GM12865 (cell line): ENCODE data around the gene DOCK2.

Source experiments
- DNase-seq: peaks from one replicate; pipeline ENCODE4 v3.0.0; 2010; ENCODE audit warnings: low read depth
- H3K4me3 ChIP-seq: 2 replicates; pipeline ENCODE4 v1.5.1; 2011; ENCODE audit warnings: mild to moderate bottlenecking, low read depth, low read length, control low read depth
- TF ChIP-seq, protein P1 (sequence below): IDR thresholded peaks from 2 replicates; pipeline ENCODE4 v1.5.1; 2011; ENCODE audit warnings: low read length, control low read depth, low read depth, inconsistent platforms; ENCODE audit not compliant: insufficient read depth; ENCODE audit errors: missing control alignments

Gene DOCK2

DNA sequence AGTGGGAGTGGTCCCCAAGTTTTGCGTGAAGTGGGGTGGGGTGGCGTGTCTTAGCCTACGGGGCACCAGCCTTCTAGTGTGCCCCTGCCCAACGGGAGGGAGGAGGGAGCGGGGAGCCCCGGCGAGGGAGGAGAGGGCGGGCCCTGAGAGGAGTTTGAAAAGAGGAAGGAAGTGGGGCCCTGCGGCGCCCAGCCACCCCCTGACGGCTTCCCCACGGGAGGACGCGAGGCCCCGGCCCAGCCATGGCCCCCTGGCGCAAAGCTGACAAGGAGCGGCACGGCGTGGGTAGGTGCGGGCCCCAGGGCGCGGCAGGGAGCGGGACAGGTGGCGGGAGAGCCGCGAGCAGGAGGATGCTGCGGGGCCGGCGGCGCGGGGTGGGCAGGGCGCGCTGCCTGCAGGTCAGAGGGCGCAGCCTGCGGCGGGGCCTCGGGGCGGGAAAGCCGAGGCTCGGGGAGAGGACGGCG, at the start of gene DOCK2:
DOCK2 (plus strand) TSS at position 191 of the 464 bp plus-strand sequence; CDS start at position 243, 52 bp downstream.
- peak within 1 kb of the TSS; percentile 67 for H3K4me3 ChIP-seq
- TF ChIP-seq, protein P1, sequence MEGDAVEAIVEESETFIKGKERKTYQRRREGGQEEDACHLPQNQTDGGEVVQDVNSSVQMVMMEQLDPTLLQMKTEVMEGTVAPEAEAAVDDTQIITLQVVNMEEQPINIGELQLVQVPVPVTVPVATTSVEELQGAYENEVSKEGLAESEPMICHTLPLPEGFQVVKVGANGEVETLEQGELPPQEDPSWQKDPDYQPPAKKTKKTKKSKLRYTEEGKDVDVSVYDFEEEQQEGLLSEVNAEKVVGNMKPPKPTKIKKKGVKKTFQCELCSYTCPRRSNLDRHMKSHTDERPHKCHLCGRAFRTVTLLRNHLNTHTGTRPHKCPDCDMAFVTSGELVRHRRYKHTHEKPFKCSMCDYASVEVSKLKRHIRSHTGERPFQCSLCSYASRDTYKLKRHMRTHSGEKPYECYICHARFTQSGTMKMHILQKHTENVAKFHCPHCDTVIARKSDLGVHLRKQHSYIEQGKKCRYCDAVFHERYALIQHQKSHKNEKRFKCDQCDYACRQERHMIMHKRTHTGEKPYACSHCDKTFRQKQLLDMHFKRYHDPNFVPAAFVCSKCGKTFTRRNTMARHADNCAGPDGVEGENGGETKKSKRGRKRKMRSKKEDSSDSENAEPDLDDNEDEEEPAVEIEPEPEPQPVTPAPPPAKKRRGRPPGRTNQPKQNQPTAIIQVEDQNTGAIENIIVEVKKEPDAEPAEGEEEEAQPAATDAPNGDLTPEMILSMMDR = no peak
- DNase-seq = peak; percentile 88

DNA sequence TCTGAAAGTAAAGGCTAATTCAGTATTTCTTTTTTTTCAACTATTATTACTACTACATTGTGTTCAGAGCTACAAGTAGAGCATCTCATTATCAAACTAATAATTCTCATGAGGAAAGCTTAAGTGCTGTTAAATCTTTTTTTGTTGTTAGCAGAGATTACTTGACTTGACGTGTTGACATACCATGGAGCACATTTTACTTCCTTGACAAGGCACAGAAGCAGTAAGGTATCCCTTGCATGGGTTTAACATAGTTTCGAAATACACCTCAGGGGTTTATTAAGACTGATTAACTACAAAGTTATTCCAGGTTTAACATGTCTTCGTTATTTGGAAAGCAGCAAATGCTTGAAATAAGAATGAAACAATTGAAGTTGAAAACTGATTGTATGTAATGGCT, 46.5 kb upstream of the DOCK2 start:
- no peak overlapping the region for H3K4me3 ChIP-seq
- no peak for DNase-seq
- TF ChIP-seq, protein P1 = no peak

DNA sequence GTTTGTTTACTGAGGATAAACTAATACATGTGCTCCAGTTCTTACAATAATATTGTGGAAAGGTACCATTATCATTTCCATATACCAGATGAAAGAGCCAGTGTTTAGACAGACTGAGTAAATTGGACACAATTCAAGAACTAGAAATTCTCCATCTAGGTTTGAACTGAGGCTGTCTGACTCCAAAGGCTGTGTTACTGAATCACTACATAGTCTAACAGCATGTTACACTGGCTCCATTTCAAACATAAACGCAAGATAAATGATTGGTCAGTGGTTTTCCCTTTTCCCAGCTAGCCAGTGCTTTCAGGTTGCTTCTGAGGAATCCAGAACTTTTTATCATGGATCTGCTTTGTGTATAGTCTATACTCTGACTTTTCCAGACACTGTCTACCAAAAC, 45.4 kb upstream of the DOCK2 start:
- DNase-seq = no peak
- H3K4me3 ChIP-seq = no peak overlapping the region
- TF ChIP-seq, protein P1 = no peak

DNA sequence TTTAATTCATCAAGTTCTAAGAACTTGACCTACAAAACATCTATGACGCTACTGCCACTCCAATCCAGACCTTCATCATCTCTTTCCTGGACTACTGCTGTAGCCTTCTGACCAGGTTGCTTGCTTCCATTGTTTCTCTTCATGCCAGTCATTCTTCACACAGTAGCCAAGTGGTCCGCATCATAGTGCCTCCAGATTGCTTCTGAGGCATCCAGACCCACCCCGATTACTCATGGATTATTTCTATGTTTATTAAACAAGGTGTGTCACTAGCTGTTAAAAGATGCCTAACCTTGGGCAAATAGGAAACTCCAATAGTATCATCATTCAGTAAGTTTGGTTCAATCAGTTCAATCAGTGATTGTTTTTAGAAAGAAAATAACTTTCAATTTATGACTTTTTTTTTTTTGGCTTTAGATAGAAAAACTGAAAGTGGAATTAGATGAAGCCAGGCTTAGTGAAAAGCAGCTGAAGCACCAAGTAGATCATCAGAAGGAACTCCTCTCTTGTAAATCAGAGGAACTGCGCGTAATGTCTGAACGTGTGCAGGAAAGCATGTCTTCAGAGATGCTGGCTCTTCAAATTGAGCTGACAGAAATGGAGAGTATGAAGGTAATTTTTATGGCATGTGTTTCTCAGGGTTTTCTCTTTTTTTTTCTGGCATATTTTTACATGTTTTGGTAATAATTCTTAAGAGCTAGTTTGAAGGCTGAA, 44.0 kb upstream of the DOCK2 start:
- no peak overlapping the region for H3K4me3 ChIP-seq
- no peak for DNase-seq
- TF ChIP-seq, protein P1 = no peak

DNA sequence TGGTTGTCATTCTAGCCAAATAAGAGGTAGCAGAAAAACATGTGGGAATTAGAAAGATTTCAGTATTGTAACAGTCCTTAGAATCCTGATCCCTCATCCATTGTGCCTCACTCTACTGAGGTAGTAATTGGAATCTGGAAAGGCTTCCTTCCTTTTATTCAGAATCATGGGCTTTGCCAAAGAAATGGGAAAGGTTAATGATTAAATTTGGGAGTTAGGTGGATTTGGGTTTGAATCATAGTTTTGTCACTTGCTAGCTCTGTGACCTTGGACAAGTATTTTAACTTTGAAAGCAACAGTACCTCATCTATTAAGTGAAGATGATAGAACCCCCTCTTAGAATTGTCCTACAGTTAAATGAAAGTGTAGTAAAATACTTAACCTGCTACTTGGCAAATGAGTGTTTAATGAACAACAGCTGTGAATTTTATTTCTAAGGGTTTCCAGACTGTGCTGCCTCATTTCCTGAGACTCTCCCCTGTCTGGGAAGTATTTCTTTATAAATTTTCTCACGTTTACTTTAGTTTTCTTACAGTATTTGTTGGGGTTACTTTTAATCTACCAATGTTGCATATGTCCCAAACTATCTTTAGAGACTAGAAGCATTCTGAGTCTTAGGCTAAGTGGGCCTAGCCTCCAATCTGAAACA, 41.8 kb upstream of the DOCK2 start:
- no peak overlapping the region for H3K4me3 ChIP-seq
- DNase-seq = no peak
- TF ChIP-seq, protein P1 = no peak

DNA sequence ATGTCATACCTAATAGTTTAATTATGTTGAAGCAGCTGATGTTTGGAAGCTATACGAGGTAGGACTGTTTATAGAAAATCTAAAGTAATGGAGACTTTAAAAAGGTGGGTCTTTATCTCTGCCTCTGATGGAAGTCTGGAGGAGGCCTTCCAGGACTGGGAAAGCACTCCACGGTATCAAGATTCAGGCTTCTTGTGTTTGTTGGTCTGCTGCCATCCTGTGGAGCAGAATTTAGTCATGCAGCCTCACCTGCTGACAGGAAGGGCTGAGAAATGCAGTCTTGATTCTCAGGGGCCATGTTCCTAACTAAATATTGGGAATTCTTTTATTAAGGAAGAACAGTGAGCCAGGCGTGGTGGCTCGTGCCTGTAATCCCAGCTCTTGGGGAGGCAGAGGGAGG, 37.6 kb upstream of the DOCK2 start:
- no peak overlapping the region for H3K4me3 ChIP-seq
- no peak for DNase-seq
- TF ChIP-seq, protein P1 = no peak
